ENCODE data around the gene CAPN9.

CAPN9 gene

DNA sequence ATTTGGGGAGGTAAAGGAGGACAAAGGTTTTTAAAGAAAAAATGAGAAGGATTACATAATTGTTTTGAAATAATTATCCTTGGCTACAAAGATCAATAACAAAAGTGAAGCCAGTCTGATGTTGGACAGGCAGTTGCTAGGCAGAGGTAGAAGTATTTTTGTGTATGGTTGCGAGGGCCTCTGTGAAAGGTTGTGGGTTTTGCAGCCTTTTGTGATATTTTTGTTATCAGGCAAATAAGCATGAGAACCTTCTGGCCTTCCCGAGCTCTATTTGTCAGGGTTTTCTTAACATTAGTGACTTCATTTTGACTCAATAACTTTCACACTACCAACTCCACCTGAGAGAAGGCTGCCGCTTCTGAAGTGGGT is 39.2 kb downstream of the CAPN9 start:
- H3K4me2 ChIP-seq (ENCODE audit: low read length) = no peak overlapping the region
- TF ChIP-seq EZH2 (IDR thresholded peaks at IDR 0.05; ENCODE audit: borderline replicate concordance, low read length) = no peak
- TF ChIP-seq, protein P1, sequence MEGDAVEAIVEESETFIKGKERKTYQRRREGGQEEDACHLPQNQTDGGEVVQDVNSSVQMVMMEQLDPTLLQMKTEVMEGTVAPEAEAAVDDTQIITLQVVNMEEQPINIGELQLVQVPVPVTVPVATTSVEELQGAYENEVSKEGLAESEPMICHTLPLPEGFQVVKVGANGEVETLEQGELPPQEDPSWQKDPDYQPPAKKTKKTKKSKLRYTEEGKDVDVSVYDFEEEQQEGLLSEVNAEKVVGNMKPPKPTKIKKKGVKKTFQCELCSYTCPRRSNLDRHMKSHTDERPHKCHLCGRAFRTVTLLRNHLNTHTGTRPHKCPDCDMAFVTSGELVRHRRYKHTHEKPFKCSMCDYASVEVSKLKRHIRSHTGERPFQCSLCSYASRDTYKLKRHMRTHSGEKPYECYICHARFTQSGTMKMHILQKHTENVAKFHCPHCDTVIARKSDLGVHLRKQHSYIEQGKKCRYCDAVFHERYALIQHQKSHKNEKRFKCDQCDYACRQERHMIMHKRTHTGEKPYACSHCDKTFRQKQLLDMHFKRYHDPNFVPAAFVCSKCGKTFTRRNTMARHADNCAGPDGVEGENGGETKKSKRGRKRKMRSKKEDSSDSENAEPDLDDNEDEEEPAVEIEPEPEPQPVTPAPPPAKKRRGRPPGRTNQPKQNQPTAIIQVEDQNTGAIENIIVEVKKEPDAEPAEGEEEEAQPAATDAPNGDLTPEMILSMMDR (IDR thresholded peaks at IDR 0.05; ENCODE audit: low read length) = no peak
- H3K9me2 ChIP-seq (ENCODE audit: low read depth, low read length) = no peaks in the 10 kb centered on the region
- H3K4me3 ChIP-seq (ENCODE audit: low read depth, low read length, poor library complexity, severe bottlenecking) = no peak overlapping the region
- no peaks in the 10 kb centered on the region for H3K27me3 ChIP-seq (ENCODE audit: insufficient read depth, low read length)
- H3K9ac ChIP-seq (ENCODE audit: low read length) = no peak overlapping the region
- H3F3A ChIP-seq (ENCODE audit: insufficient read depth, low read length) = no peaks in the 10 kb centered on the region
- no peak overlapping the region for H2AFZ ChIP-seq (ENCODE audit: low read length)
- no peaks in the 10 kb centered on the region for H3K9me3 ChIP-seq (ENCODE audit: low read length)
- H3K79me2 ChIP-seq (ENCODE audit: insufficient read depth, low read length) = no peaks in the 10 kb centered on the region
- no peaks in the 10 kb centered on the region for H4K20me1 ChIP-seq (ENCODE audit: insufficient read depth, low read length)
- H3K36me3 ChIP-seq (ENCODE audit: insufficient read depth, low read length) = no peaks in the 10 kb centered on the region
- no peak overlapping the region for H3K27ac ChIP-seq (ENCODE audit: low read depth, low read length, poor library complexity, severe bottlenecking)
- H3K4me1 ChIP-seq (ENCODE audit: insufficient read depth, low read length, severe bottlenecking) = no peaks in the 10 kb centered on the region

DNA sequence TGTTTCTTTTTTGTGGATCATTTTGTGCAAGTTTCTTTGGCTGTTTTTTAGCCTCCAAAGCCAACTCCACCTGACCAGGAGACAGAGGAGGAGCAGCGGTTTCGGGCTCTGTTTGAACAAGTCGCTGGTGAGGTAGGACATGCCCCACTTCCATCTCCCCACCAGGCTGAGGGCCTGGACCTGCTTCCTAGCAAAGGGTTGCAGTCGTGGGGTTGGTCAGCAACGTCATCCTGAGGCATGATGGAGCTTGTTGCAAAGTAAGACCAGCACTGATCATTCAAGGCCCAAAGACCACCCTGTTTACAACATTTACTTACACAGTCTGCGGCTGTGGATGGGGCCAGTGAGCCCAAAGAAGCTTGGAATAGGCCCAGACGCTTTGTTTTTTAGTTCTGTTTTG is 40.3 kb downstream of the CAPN9 start:
- Histone ChIP-seq H3K4me3 (ENCODE audit: low read depth, low read length, poor library complexity, severe bottlenecking) (no peak overlapping the region), H3K36me3 (ENCODE audit: insufficient read depth, low read length) (no peaks in the 10 kb centered on the region), H3K27ac (ENCODE audit: low read depth, low read length, poor library complexity, severe bottlenecking) (no peak overlapping the region), H2AFZ (ENCODE audit: low read length) (no peak overlapping the region), H4K20me1 (ENCODE audit: insufficient read depth, low read length) (no peaks in the 10 kb centered on the region), H3K9me2 (ENCODE audit: low read depth, low read length) (no peaks in the 10 kb centered on the region), H3K9me3 (ENCODE audit: low read length) (no peaks in the 10 kb centered on the region), H3F3A (ENCODE audit: insufficient read depth, low read length) (no peaks in the 10 kb centered on the region), H3K27me3 (ENCODE audit: insufficient read depth, low read length) (no peaks in the 10 kb centered on the region), H3K79me2 (ENCODE audit: insufficient read depth, low read length) (no peaks in the 10 kb centered on the region), H3K9ac (ENCODE audit: low read length) (no peak overlapping the region), H3K4me2 (ENCODE audit: low read length) (no peak overlapping the region), H3K4me1 (ENCODE audit: insufficient read depth, low read length, severe bottlenecking) (no peaks in the 10 kb centered on the region)
- TF ChIP-seq, protein P1 (IDR thresholded peaks at IDR 0.05; ENCODE audit: low read length) = no peak
- no peak for TF ChIP-seq EZH2 (IDR thresholded peaks at IDR 0.05; ENCODE audit: borderline replicate concordance, low read length)

DNA sequence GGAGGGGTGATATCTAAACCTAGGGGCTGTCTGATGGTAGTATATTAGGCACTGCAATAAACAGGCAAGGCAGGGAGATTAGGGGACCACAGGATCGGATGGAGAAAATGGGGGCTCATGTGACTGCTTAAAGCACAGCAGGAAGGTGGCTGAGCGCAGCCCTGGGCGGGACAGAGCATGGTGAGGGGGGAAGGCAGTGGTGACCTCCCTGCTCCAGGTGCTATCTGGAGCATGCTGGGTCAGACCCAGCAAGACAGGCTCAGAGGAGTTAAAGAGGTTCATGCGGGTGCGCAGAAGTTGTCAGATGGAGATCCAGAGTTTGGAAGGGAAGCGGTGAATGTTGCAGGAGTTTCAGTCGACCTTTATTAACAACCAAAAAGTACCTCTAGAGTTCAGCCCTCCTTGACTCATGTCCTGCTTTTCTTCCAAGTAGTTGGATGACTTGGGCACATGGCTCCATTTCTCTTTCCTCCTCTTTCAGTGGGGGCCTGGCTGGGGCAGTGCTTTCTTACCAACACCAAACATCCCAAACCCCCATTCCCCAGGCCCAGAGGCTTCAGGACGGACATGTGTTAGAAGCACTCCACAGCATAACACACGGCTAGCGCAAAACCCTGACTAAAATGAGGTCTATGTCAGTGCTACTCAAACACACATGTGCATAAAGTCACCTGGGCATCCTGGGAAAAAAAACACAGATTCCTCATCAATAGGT is 41.5 kb downstream of the CAPN9 start:
- Histone ChIP-seq H3K9me3 (ENCODE audit: low read length) (no peaks in the 10 kb centered on the region), H4K20me1 (ENCODE audit: insufficient read depth, low read length) (no peaks in the 10 kb centered on the region), H3K9me2 (ENCODE audit: low read depth, low read length) (no peaks in the 10 kb centered on the region), H3K36me3 (ENCODE audit: insufficient read depth, low read length) (no peaks in the 10 kb centered on the region), H3K27ac (ENCODE audit: low read depth, low read length, poor library complexity, severe bottlenecking) (no peak overlapping the region), H3K4me1 (ENCODE audit: insufficient read depth, low read length, severe bottlenecking) (no peaks in the 10 kb centered on the region), H3F3A (ENCODE audit: insufficient read depth, low read length) (no peaks in the 10 kb centered on the region), H3K27me3 (ENCODE audit: insufficient read depth, low read length) (no peaks in the 10 kb centered on the region), H2AFZ (ENCODE audit: low read length) (no peak overlapping the region), H3K4me2 (ENCODE audit: low read length) (no peak overlapping the region), H3K79me2 (ENCODE audit: insufficient read depth, low read length) (no peaks in the 10 kb centered on the region), H3K4me3 (ENCODE audit: low read depth, low read length, poor library complexity, severe bottlenecking) (no peak overlapping the region), H3K9ac (ENCODE audit: low read length) (no peak overlapping the region)
- TF ChIP-seq, protein P1 (IDR thresholded peaks at IDR 0.05; ENCODE audit: low read length) = no peak
- TF ChIP-seq EZH2 (IDR thresholded peaks at IDR 0.05; ENCODE audit: borderline replicate concordance, low read length) = no peak

Measured in OCI-LY1 (cell line).